Neural cell (in vitro differentiated cells): Measurements from ENCODE around the gene TP53TG5. TPM values are rescaled to one million over a fixed set of nuclear protein-coding genes. Genes with fewer than 3 reads are reported as not detected.

Experiments
- H2AFZ ChIP-seq: fragments of 200-600, 300-800 bp; sonication (generic), shearing (Covaris generic); 2 replicates; pipeline ENCODE4 v1.6.0; 2014; ENCODE audit warnings: low read depth, mild to moderate bottlenecking, antibody characterized with exemption, low read length, moderate library complexity
- H3F3A ChIP-seq: fragments of 200-600 bp; shearing (Covaris generic); 2 replicates; pipeline ENCODE4 v1.6.1; 2016; ENCODE audit warnings: mild to moderate bottlenecking, moderate library complexity, mixed read lengths, antibody characterized with exemption, low read length; ENCODE audit not compliant: insufficient read depth, poor library complexity, severe bottlenecking
- H3K27ac ChIP-seq: fragments of 200-600, 300-800 bp; sonication (generic), shearing (Covaris generic); 2 replicates; pipeline ENCODE4 v1.5.1; 2014; ENCODE audit warnings: mild to moderate bottlenecking, low read length, moderate library complexity
- H3K27me3 ChIP-seq: fragments of 300-800, 200-600 bp; sonication (generic), shearing (Covaris generic); 2 replicates; pipeline ENCODE4 v1.6.0; 2014; ENCODE audit warnings: mild to moderate bottlenecking, low read depth, low read length, moderate library complexity; ENCODE audit not compliant: insufficient read depth
- H3K36me3 ChIP-seq: fragments of 300-800, 200-600 bp; sonication (generic), shearing (Covaris generic); 2 replicates; pipeline ENCODE4 v1.5.1; 2014; ENCODE audit warnings: mild to moderate bottlenecking, antibody characterized with exemption, low read length, moderate library complexity; ENCODE audit not compliant: insufficient read depth
- H3K4me2 ChIP-seq: fragments of 300-800, 200-600 bp; sonication (generic), shearing (Covaris generic); 2 replicates; pipeline ENCODE4 v1.6.0; 2014; ENCODE audit warnings: mild to moderate bottlenecking, low read length
- H3K4me3 ChIP-seq: fragments of 300-800, 200-600 bp; sonication (generic), shearing (Covaris generic); 2 replicates; pipeline ENCODE4 v1.5.1; 2014; ENCODE audit warnings: mild to moderate bottlenecking, low read length, moderate library complexity
- H3K79me2 ChIP-seq: fragments of 200-600 bp; shearing (Covaris generic); replicated peaks from 2 replicates; pipeline ENCODE4 v1.6.0; 2014; ENCODE audit warnings: mild to moderate bottlenecking, low read length, moderate library complexity; ENCODE audit not compliant: insufficient read depth
- H3K9ac ChIP-seq: fragments of 300-800, 200-600 bp; sonication (generic), shearing (Covaris generic); 2 replicates; pipeline ENCODE4 v1.6.1; 2016; ENCODE audit warnings: mild to moderate bottlenecking, low read length, mixed read lengths
- H3K9me2 ChIP-seq: fragments of 200-600 bp; shearing (Covaris generic); 2 replicates; pipeline ENCODE4 v1.6.1; 2016; ENCODE audit warnings: mild to moderate bottlenecking, low read length, mixed read lengths; ENCODE audit not compliant: insufficient read depth
- H3K9me3 ChIP-seq: fragments of 200-600, 300-800 bp; sonication (generic), shearing (Covaris generic); 2 replicates; pipeline ENCODE4 v1.6.1; 2016; ENCODE audit warnings: mild to moderate bottlenecking, mixed run types, low read length, moderate library complexity, mixed read lengths
- H4K20me1 ChIP-seq: fragments of 200-600 bp; shearing (Covaris generic); 2 replicates; pipeline ENCODE4 v1.6.1; 2016; ENCODE audit warnings: mild to moderate bottlenecking, mixed run types; ENCODE audit not compliant: insufficient read depth
- EP300 ChIP-seq: fragments of 450-650 bp; conservative IDR thresholded peaks from 2 replicates; pipeline ENCODE4 v1.6.1; 2014; ENCODE audit warnings: antibody characterized with exemption, mild to moderate bottlenecking, moderate library complexity; ENCODE audit not compliant: poor library complexity, severe bottlenecking
- EZH2 ChIP-seq: fragments of 200-600, 300-800 bp; shearing (Covaris generic), sonication (generic); IDR thresholded peaks from 2 replicates; pipeline ENCODE4 v1.6.1; 2014; ENCODE audit warnings: antibody characterized with exemption, low read length, borderline replicate concordance, mild to moderate bottlenecking; ENCODE audit not compliant: insufficient read depth, poor library complexity, severe bottlenecking
- MXI1 ChIP-seq: fragments of 450-650 bp; conservative IDR thresholded peaks from 2 replicates; pipeline ENCODE4 v1.6.1; 2014; ENCODE audit warnings: antibody characterized with exemption, mild to moderate bottlenecking; ENCODE audit not compliant: poor library complexity, severe bottlenecking
- POLR2AphosphoS5 ChIP-seq: IDR thresholded peaks from 2 replicates; pipeline ENCODE4 v1.6.1; 2012
- RAD21 ChIP-seq: fragments of 450-650 bp; conservative IDR thresholded peaks from 2 replicates; pipeline ENCODE4 v1.6.1; 2014; ENCODE audit warnings: antibody characterized with exemption, mild to moderate bottlenecking, moderate library complexity
- REST ChIP-seq: IDR thresholded peaks from 2 replicates; pipeline ENCODE4 v1.6.1; 2012; ENCODE audit warnings: borderline replicate concordance
- SMC3 ChIP-seq: fragments of 450-650 bp; conservative IDR thresholded peaks from 2 replicates; pipeline ENCODE4 v1.6.1; 2014; ENCODE audit warnings: antibody characterized with exemption, mild to moderate bottlenecking, moderate library complexity; ENCODE audit not compliant: poor library complexity
- TAF1 ChIP-seq: IDR thresholded peaks from 2 replicates; pipeline ENCODE4 v1.6.1; 2012; ENCODE audit warnings: low read depth
- polyA plus RNA-seq: library from polyadenylated mRNA; depleted of rRNA; stranded (reverse); fragments of >200 nt; gene quantifications from 2 replicates; pipeline ENCODE4 v1.2.3, GENCODE V29; 2014
- TF ChIP-seq, protein P1 (sequence below): fragments of 450-650 bp; IDR thresholded peaks from 2 replicates; pipeline ENCODE4 v1.5.1; 2014; ENCODE audit warnings: antibody characterized with exemption, mild to moderate bottlenecking, moderate library complexity; ENCODE audit not compliant: poor library complexity, severe bottlenecking

The TP53TG5 gene
- polyA plus RNA-seq, 1 donor from 2014 or later = not detected

DNA sequence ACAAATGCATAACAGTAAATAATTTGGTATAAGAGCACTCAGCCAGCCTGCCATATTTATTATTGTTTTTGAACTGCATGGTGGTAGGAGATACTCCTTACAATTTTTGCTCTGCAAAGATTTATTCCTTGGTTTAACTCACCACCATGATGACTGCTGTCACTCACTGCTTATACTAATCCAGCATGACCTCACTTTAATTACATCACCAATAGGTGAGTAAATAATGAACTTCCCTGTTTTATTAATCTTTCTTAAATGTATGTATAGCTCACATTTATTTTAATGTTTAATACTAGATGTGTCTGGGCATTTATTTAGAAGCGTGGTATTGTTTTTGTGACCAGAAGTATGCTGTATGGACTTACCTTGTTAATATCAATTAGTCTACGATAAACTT, 12.8 kb upstream of the TP53TG5 start:
- H4K20me1 ChIP-seq = no peaks in the 10 kb centered on the region
- H3K36me3 ChIP-seq = no peaks in the 10 kb centered on the region
- no peak overlapping the region for H2AFZ ChIP-seq
- peaks cover 6% of the 10 kb centered on the region for H3K79me2 ChIP-seq
- H3K27ac ChIP-seq = no peak overlapping the region
- TF ChIP-seq MXI1 = no peak
- no peak for TF ChIP-seq EP300
- no peak for TF ChIP-seq RAD21
- no peak for TF ChIP-seq TAF1
- no peak for TF ChIP-seq POLR2AphosphoS5
- TF ChIP-seq REST = no peak
- TF ChIP-seq, protein P1, sequence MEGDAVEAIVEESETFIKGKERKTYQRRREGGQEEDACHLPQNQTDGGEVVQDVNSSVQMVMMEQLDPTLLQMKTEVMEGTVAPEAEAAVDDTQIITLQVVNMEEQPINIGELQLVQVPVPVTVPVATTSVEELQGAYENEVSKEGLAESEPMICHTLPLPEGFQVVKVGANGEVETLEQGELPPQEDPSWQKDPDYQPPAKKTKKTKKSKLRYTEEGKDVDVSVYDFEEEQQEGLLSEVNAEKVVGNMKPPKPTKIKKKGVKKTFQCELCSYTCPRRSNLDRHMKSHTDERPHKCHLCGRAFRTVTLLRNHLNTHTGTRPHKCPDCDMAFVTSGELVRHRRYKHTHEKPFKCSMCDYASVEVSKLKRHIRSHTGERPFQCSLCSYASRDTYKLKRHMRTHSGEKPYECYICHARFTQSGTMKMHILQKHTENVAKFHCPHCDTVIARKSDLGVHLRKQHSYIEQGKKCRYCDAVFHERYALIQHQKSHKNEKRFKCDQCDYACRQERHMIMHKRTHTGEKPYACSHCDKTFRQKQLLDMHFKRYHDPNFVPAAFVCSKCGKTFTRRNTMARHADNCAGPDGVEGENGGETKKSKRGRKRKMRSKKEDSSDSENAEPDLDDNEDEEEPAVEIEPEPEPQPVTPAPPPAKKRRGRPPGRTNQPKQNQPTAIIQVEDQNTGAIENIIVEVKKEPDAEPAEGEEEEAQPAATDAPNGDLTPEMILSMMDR = no peak
- no peak for TF ChIP-seq SMC3
- TF ChIP-seq EZH2 = no peak
- H3K9me2 ChIP-seq = no peaks in the 10 kb centered on the region
- no peak overlapping the region for H3K4me2 ChIP-seq
- H3K9me3 ChIP-seq = no peaks in the 10 kb centered on the region
- no peaks in the 10 kb centered on the region for H3F3A ChIP-seq
- no peak overlapping the region for H3K9ac ChIP-seq
- H3K4me3 ChIP-seq = no peak overlapping the region
- H3K27me3 ChIP-seq = no peaks in the 10 kb centered on the region

- H3F3A ChIP-seq = no peaks in the 10 kb centered on the region
- peaks cover 6% of the 10 kb centered on the region for H3K79me2 ChIP-seq
- H3K9ac ChIP-seq = no peak overlapping the region
- no peaks in the 10 kb centered on the region for H3K27me3 ChIP-seq
- no peak overlapping the region for H3K4me2 ChIP-seq
- no peak for TF ChIP-seq RAD21
- no peak for TF ChIP-seq SMC3
- TF ChIP-seq, protein P1 = no peak
- TF ChIP-seq POLR2AphosphoS5 = no peak
- no peak for TF ChIP-seq EP300
- no peak for TF ChIP-seq MXI1
- no peak for TF ChIP-seq TAF1
- TF ChIP-seq REST = no peak
- TF ChIP-seq EZH2 = no peak
- no peak overlapping the region for H2AFZ ChIP-seq
- H3K27ac ChIP-seq = no peak overlapping the region
- H3K36me3 ChIP-seq = no peaks in the 10 kb centered on the region
- no peaks in the 10 kb centered on the region for H4K20me1 ChIP-seq
- H3K9me3 ChIP-seq = no peaks in the 10 kb centered on the region
- no peak overlapping the region for H3K4me3 ChIP-seq
- no peaks in the 10 kb centered on the region for H3K9me2 ChIP-seq
These were observed 9.1 kb upstream of the TP53TG5 start for GRCh38 chr20:45387274-45387673.
